ENCODE results near the gene IDH3B. TPM values are rescaled to one million over a fixed set of nuclear protein-coding genes. Genes with fewer than 3 reads are reported as not detected.

IDH3B gene
- polyA plus RNA-seq, 1 experiment = 113 TPM

DNA sequence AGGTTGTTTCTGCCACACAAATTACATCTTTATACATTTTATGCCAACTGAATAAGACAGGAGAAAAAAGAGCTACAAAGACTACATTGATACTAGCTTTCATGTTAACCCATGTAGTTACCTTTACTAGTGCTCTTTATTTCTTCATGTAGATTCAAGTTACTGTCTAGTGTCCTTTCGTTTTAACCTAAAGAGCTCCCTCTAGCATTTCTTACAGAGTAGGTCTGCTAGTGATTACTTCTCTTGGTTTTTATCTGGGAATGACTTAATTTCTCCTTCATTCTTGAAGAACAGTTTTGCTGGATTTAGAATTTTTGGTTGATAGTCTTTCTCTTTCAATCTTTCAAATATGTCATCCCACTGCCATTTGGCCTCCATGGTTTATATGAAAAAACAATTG is 32.8 kb downstream of the IDH3B start:
- Histone ChIP-seq H3K9me3 (ENCODE audit: control insufficient read depth, insufficient read depth, low read length) (peaks cover 7% of the 10 kb centered on the region), H3K4me3 (ENCODE audit: low read depth, low read length) (no peak overlapping the region), H3K27me3 (ENCODE audit: control insufficient read depth, insufficient read depth, low read length) (peaks cover 15% of the 10 kb centered on the region), H3K27ac (ENCODE audit: low read depth, low read length) (no peak overlapping the region)
- POLR2A ChIA-PET = interaction anchor here (1.2 kb wide), 1 partner anchor 21 kb away, joined by 3 read pairs; the partner anchor contains the start of gene NOP56
- CTCF ChIA-PET = interaction anchor here (0.6 to 1.7 kb wide), 5 partner anchors 18 to 179 kb away, joined by 3 to 6 read pairs (median 4); no protein-coding TSS in a partner anchor
- DNase-seq (ENCODE audit: low read depth, low spot score) = no peak
- TF ChIP-seq, protein P1, sequence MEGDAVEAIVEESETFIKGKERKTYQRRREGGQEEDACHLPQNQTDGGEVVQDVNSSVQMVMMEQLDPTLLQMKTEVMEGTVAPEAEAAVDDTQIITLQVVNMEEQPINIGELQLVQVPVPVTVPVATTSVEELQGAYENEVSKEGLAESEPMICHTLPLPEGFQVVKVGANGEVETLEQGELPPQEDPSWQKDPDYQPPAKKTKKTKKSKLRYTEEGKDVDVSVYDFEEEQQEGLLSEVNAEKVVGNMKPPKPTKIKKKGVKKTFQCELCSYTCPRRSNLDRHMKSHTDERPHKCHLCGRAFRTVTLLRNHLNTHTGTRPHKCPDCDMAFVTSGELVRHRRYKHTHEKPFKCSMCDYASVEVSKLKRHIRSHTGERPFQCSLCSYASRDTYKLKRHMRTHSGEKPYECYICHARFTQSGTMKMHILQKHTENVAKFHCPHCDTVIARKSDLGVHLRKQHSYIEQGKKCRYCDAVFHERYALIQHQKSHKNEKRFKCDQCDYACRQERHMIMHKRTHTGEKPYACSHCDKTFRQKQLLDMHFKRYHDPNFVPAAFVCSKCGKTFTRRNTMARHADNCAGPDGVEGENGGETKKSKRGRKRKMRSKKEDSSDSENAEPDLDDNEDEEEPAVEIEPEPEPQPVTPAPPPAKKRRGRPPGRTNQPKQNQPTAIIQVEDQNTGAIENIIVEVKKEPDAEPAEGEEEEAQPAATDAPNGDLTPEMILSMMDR (IDR thresholded peaks at IDR 0.05; ENCODE audit: low read depth, low read length) = no peak

GRCh38 chr20:2626853-2627541 is 37.0 kb downstream of the IDH3B start:
- ChIA-PET POLR2A (interaction anchor here (0.7 kb wide), 1 partner anchor 26 kb away, joined by 3 read pairs; no protein-coding TSS in a partner anchor), CTCF (interaction anchor here (0.6 kb wide), 1 partner anchor 489 kb away, joined by 4 read pairs; no protein-coding TSS in a partner anchor)
- TF ChIP-seq, protein P1 (IDR thresholded peaks at IDR 0.05; ENCODE audit: low read depth, low read length) = no peak
- peaks cover 7% of the 10 kb centered on the region for H3K9me3 ChIP-seq (ENCODE audit: control insufficient read depth, insufficient read depth, low read length)
- H3K27ac ChIP-seq (ENCODE audit: low read depth, low read length) = no peak overlapping the region
- H3K4me3 ChIP-seq (ENCODE audit: low read depth, low read length) = no peak overlapping the region
- peaks cover 7% of the 10 kb centered on the region for H3K27me3 ChIP-seq (ENCODE audit: control insufficient read depth, insufficient read depth, low read length)
- no peak for DNase-seq (ENCODE audit: low read depth, low spot score)

GRCh38 chr20:2625062-2625461 is 39.0 kb downstream of the IDH3B start:
- Histone ChIP-seq H3K27me3 (ENCODE audit: control insufficient read depth, insufficient read depth, low read length) (peaks cover 7% of the 10 kb centered on the region), H3K4me3 (ENCODE audit: low read depth, low read length) (no peak overlapping the region), H3K27ac (ENCODE audit: low read depth, low read length) (no peak overlapping the region), H3K9me3 (ENCODE audit: control insufficient read depth, insufficient read depth, low read length) (peaks cover 7% of the 10 kb centered on the region)
- CTCF ChIA-PET = no interaction called here
- POLR2A ChIA-PET = no interaction called here
- TF ChIP-seq, protein P1 (IDR thresholded peaks at IDR 0.05; ENCODE audit: low read depth, low read length) = no peak
- no peak for DNase-seq (ENCODE audit: low read depth, low spot score)

DNA sequence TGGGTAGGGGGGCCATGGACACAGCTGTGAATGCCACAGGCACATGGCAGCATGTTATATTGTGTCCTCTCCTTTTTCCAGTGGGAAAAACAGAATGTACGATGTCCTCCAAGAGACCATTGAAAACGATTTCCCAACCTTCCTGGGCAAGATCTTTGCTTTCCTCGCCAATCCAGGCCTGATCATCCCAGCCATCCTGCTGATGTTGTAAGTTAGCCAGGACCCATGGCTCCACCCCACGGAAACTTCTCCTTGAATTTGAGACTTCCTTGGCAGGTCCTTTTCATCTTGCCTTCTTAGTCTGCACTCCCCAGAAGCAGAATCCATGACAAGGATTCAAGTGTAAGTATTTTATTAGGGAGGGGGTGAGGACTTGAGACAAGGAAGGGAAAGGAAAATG is 39.8 kb downstream of the IDH3B start:
- no peak for DNase-seq (ENCODE audit: low read depth, low spot score)
- POLR2A ChIA-PET = no interaction called here
- Histone ChIP-seq H3K9me3 (ENCODE audit: control insufficient read depth, insufficient read depth, low read length) (peaks cover 13% of the 10 kb centered on the region), H3K27ac (ENCODE audit: low read depth, low read length) (no peak overlapping the region), H3K4me3 (ENCODE audit: low read depth, low read length) (no peak overlapping the region), H3K27me3 (ENCODE audit: control insufficient read depth, insufficient read depth, low read length) (peaks cover 7% of the 10 kb centered on the region)
- TF ChIP-seq, protein P1 (IDR thresholded peaks at IDR 0.05; ENCODE audit: low read depth, low read length) = no peak
- CTCF ChIA-PET = no interaction called here

- ChIA-PET CTCF (no interaction called here), POLR2A (no interaction called here)
- no peak for DNase-seq (ENCODE audit: low read depth, low spot score)
- Histone ChIP-seq H3K9me3 (ENCODE audit: control insufficient read depth, insufficient read depth, low read length) (peaks cover 9% of the 10 kb centered on the region), H3K27ac (ENCODE audit: low read depth, low read length) (no peak overlapping the region), H3K27me3 (ENCODE audit: control insufficient read depth, insufficient read depth, low read length) (peaks cover 15% of the 10 kb centered on the region), H3K4me3 (ENCODE audit: low read depth, low read length) (no peak overlapping the region)
- TF ChIP-seq, protein P1 (IDR thresholded peaks at IDR 0.05; ENCODE audit: low read depth, low read length) = no peak
Measured at GRCh38 chr20:2619961-2620595, 43.9 kb downstream of the IDH3B start.
